ENCODE results near the gene CHST12. TPM values are rescaled to one million over a fixed set of nuclear protein-coding genes. Genes with fewer than 3 reads are reported as not detected.
A peak's percentile ranks its signal among the peaks of the same experiment; 100 is the strongest.

The CHST12 gene
- total RNA-seq = 13.5 and 15.0 TPM in 2 replicates
- long read RNA-seq, full-length matches to known transcripts = 1 of 2 reads
- long read RNA-seq, partial matches to known transcripts = 0 of 2 reads
- long read RNA-seq, other reads (novel, unspliced or antisense) = 1 of 2 reads

DNA sequence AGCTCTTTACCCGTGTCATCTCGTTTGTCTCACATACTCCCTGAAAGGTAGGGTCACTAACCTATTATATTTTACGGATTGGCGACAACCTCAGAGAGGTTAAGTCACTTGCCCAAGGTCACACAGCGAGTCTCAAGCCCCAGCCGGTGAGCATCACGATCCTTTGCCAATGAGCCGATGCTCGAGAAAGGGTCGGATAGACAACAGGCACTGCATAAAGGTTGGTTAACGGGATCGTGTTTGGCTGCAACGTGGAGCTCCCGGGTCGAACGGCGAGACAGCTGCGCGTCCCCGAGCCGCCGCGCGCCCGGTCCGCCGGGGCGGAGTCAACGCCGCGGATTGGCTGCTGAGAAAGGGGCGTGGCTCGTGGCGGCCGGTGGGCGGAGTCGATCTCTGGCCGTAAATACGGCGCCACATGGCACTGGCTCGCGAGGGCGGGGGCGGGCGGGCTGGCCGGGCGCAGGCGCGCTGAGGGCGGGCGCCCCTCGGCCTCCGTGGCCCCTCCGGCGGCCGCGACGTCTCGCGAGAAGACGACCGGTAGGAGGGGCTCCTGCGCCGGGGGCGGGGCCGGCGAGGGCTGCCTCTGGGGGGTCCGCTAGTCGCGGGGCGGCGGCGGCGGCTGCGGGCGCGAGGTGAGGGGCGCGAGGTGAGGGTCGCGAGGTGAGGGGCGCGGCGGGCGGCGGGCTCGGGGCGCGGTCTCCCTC is at the start of gene CHST12:
CHST12 (plus strand) TSS at position 598 of the 704 bp plus-strand sequence. CDS start 29,029 bp downstream, outside the sequence.
- Mint-ChIP-seq H3K27me3 (ENCODE audit: low read depth) (no peaks in the 10 kb centered on the region), H3K36me3 (ENCODE audit: low read depth) (no peaks in the 10 kb centered on the region), H3K4me1 (peaks cover 28% of the 10 kb centered on the region), H3K4me3 (peak within 1 kb of the TSS; percentile 87), H3K27ac (ENCODE audit: unreplicated experiment) (no peak within 1 kb of the TSS), H3K9me3 (no peaks in the 10 kb centered on the region)
- peak; percentile 94 for DNase-seq (ENCODE audit: low read depth, low spot score)
- no peak for TF ChIP-seq CTCF (conservative IDR thresholded peaks at IDR 0.05)

GRCh38 chr7:2353936-2354185 is 49.5 kb upstream of the CHST12 start:
- no peaks in the 10 kb centered on the region for H3K9me3 Mint-ChIP-seq
- H3K4me1 Mint-ChIP-seq = peaks cover 21% of the 10 kb centered on the region
- H3K4me3 Mint-ChIP-seq = peak overlapping the region; percentile 100
- H3K27me3 Mint-ChIP-seq (ENCODE audit: low read depth) = no peaks in the 10 kb centered on the region
- H3K36me3 Mint-ChIP-seq (ENCODE audit: low read depth) = peaks cover 4% of the 10 kb centered on the region
- no peak for TF ChIP-seq CTCF (conservative IDR thresholded peaks at IDR 0.05)
- H3K27ac Mint-ChIP-seq (ENCODE audit: unreplicated experiment) = peak overlapping the region; percentile 100
- DNase-seq (ENCODE audit: low read depth, low spot score) = no peak

DNA sequence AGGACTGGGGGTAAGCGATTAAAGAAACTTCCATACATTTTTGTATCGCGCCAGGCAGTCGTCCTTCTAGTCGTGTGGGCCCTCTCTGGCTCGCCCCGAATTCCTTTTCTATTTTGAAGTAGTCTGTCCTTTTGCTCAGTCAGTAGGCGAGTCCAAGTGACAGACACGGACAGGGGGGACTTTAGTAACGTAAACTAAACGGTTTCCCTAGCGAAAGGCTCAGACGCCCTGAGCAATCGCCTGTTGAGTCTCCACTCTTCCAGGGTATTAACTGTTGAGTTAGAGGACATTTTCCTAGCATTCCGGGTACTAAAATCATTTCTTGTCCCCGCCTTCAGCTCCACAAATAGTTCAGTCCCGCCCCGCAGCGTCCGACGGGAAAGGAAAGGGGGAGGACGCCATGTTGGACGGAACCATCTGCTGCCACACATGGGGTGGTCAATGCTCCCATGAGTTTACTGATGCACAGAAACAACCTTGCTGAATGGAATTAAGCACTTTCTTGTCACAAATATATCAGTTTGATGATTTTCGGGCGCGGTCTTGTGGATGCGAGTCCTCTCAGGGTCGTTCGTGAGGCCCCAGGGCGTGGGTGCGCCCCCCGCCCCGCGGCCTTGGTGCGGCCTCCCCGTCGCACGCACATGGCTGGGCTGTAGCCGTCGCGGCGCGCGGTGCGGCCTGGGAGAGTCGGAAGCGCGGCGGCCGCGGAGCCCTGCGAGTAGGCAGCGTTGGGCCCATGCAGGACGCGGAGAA is 49.0 kb upstream of the CHST12 start, which contains the start of gene EIF3B:
EIF3B (plus strand) TSS at position 642 of the 753 bp plus-strand sequence; CDS start at position 737, 95 bp downstream.
- Mint-ChIP-seq H3K4me1 (peaks cover 21% of the 10 kb centered on the region), H3K27me3 (ENCODE audit: low read depth) (no peaks in the 10 kb centered on the region), H3K4me3 (peak within 1 kb of the TSS; percentile 100), H3K9me3 (no peaks in the 10 kb centered on the region), H3K27ac (ENCODE audit: unreplicated experiment) (peak within 1 kb of the TSS; percentile 100), H3K36me3 (ENCODE audit: low read depth) (peaks cover 4% of the 10 kb centered on the region)
- peak; percentile 85 for DNase-seq (ENCODE audit: low read depth, low spot score)
- TF ChIP-seq CTCF (conservative IDR thresholded peaks at IDR 0.05) = no peak

DNA sequence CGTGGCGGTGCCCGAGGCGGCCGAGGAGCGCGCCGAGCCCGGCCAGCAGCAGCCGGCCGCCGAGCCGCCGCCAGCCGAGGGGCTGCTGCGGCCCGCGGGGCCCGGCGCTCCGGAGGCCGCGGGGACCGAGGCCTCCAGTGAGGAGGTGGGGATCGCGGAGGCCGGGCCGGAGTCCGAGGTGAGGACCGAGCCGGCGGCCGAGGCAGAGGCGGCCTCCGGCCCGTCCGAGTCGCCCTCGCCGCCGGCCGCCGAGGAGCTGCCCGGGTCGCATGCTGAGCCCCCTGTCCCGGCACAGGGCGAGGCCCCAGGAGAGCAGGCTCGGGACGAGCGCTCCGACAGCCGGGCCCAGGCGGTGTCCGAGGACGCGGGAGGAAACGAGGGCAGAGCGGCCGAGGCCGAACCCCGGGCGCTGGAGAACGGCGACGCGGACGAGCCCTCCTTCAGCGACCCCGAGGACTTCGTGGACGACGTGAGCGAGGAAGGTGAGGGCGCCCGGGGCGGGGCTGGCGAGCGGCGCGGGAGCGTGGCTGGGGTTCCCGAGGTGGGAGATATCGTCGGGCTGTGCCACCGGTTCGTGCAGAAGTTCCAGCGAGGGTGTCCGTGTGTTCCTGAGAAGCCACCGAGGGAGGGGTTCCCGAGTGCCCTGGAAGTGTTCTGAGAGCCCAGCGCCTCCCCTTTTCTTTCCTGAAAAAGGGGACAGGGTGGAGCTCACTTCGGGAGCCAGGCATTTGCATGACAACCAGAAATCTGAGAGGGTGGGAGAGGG is 48.3 kb upstream of the CHST12 start:
- Mint-ChIP-seq H3K27ac (ENCODE audit: unreplicated experiment) (peak overlapping the region; percentile 50), H3K36me3 (ENCODE audit: low read depth) (peaks cover 4% of the 10 kb centered on the region), H3K9me3 (no peaks in the 10 kb centered on the region), H3K4me1 (peaks cover 26% of the 10 kb centered on the region), H3K27me3 (ENCODE audit: low read depth) (no peaks in the 10 kb centered on the region), H3K4me3 (peak overlapping the region; percentile 100)
- DNase-seq (ENCODE audit: low read depth, low spot score) = peak; percentile 14
- no peak for TF ChIP-seq CTCF (conservative IDR thresholded peaks at IDR 0.05)

- Mint-ChIP-seq H3K36me3 (ENCODE audit: low read depth) (peaks cover 4% of the 10 kb centered on the region), H3K4me1 (peaks cover 32% of the 10 kb centered on the region), H3K27me3 (ENCODE audit: low read depth) (no peaks in the 10 kb centered on the region), H3K4me3 (peak overlapping the region; percentile 88), H3K27ac (ENCODE audit: unreplicated experiment) (peak overlapping the region; percentile 94), H3K9me3 (no peaks in the 10 kb centered on the region)
- no peak for DNase-seq (ENCODE audit: low read depth, low spot score)
- no peak for TF ChIP-seq CTCF (conservative IDR thresholded peaks at IDR 0.05)
Measured at GRCh38 chr7:2355705-2356008, 47.8 kb upstream of the CHST12 start.
